DND-41 (cell line): Measurements from ENCODE around the gene FARSA.

Source experiments
- ATAC-seq: fragments of 200-7000 bp; cut with Tn5 transposase; 3 replicates; pipeline ENCODE4 v1.9.1; 2021; ENCODE audit warnings: low read depth; ENCODE audit not compliant: insufficient read depth
- DNase-seq: peaks from one replicate; pipeline ENCODE4 v3.0.0-alpha.2; 2020
- H2AFZ ChIP-seq: 2 replicates; pipeline ENCODE4 v1.6.0; 2012; ENCODE audit warnings: low read depth, low read length
- H3K27ac ChIP-seq: 2 replicates; pipeline ENCODE4 v1.5.1; 2012; ENCODE audit warnings: low read length, inconsistent platforms
- H3K27me3 ChIP-seq: fragments of 200-600 bp; sonication (generic); 2 replicates; pipeline ENCODE4 v1.6.0; 2012; ENCODE audit warnings: low read length, mild to moderate bottlenecking, inconsistent platforms; ENCODE audit not compliant: insufficient read depth, poor library complexity
- H3K36me3 ChIP-seq: 2 replicates; pipeline ENCODE4 v1.5.1; 2012; ENCODE audit warnings: low read length, inconsistent platforms; ENCODE audit not compliant: insufficient read depth
- H3K4me1 ChIP-seq: 2 replicates; pipeline ENCODE4 v1.5.1; 2012; ENCODE audit warnings: mild to moderate bottlenecking, low read length; ENCODE audit not compliant: insufficient read depth
- H3K4me2 ChIP-seq: 2 replicates; pipeline ENCODE4 v1.6.0; 2012; ENCODE audit warnings: mild to moderate bottlenecking, moderate library complexity, low read length, inconsistent platforms; ENCODE audit not compliant: insufficient read depth
- H3K4me3 ChIP-seq, 2 experiments: fragments of 200-600 bp in 1 of 2; shearing (Covaris generic) in 1 of 2; 2 replicates each; pipeline ENCODE4 v1.5.1; 2012 to 2016; ENCODE audit warnings: inconsistent platforms in 2 of 2, low read length in 2 of 2, mild to moderate bottlenecking in 2 of 2, low read depth in 1 of 2, moderate library complexity in 1 of 2
- H3K79me2 ChIP-seq: 2 replicates; pipeline ENCODE4 v1.6.0; 2012; ENCODE audit warnings: low read length, inconsistent platforms; ENCODE audit not compliant: insufficient read depth
- H3K9ac ChIP-seq: 2 replicates; pipeline ENCODE4 v1.6.0; 2012; ENCODE audit warnings: low read depth, mild to moderate bottlenecking, inconsistent platforms, low read length, moderate library complexity
- H3K9me3 ChIP-seq: 2 replicates; pipeline ENCODE4 v1.5.1; 2012; ENCODE audit warnings: low read length, moderate library complexity, mild to moderate bottlenecking, inconsistent platforms; ENCODE audit not compliant: insufficient read depth, severe bottlenecking
- H4K20me1 ChIP-seq: 2 replicates; pipeline ENCODE4 v1.6.0; 2012; ENCODE audit warnings: low read length; ENCODE audit not compliant: insufficient read depth
- CTCF ChIP-seq: IDR thresholded peaks from 2 replicates; pipeline ENCODE4 v1.5.1; 2012; ENCODE audit warnings: borderline replicate concordance, low read length, moderate library complexity, mild to moderate bottlenecking; ENCODE audit not compliant: poor library complexity, severe bottlenecking; ENCODE audit errors: extremely low read depth
- EZH2 ChIP-seq: IDR thresholded peaks from 3 replicates; pipeline ENCODE4 v1.6.1; 2012; ENCODE audit warnings: borderline replicate concordance, low read depth, mild to moderate bottlenecking, moderate library complexity, low read length, inconsistent platforms; ENCODE audit not compliant: severe bottlenecking

The FARSA gene

GRCh38 chr19:12943437-12944044, 10.0 kb upstream of the FARSA start:
- Histone ChIP-seq H3K4me3 (no peak overlapping the region), H3K27ac (peak overlapping the region; percentile 20; the same call in 1 of the 2 replicates), H3K9me3 (no peaks in the 10 kb centered on the region), H2AFZ (no peak overlapping the region), H3K27me3 (no peaks in the 10 kb centered on the region), H3K4me2 (peak overlapping the region; percentile 46; the same call in 1 of the 2 replicates), H4K20me1 (peaks cover 57% of the 10 kb centered on the region), H3K79me2 (peaks cover 80% of the 10 kb centered on the region), H3K4me1 (peaks cover 76% of the 10 kb centered on the region), H3K9ac (peak overlapping the region; percentile 10; the same call in 1 of the 2 replicates), H3K36me3 (peaks cover 87% of the 10 kb centered on the region)
- DNase-seq (no peak), ATAC-seq (no peak)
- TF ChIP-seq CTCF (no peak), EZH2 (no peak)

GRCh38 chr19:12940897-12941296, 7.4 kb upstream of the FARSA start:
- peak overlapping the region; percentile 78 for H3K4me2 ChIP-seq
- H3K79me2 ChIP-seq = peaks cover 55% of the 10 kb centered on the region
- H3K4me3 ChIP-seq = peak overlapping the region in 1 of 2 experiments; percentile 77; a peak in 3 of 4 replicates
- TF ChIP-seq EZH2 (no peak), CTCF (no peak)
- H4K20me1 ChIP-seq = peaks cover 37% of the 10 kb centered on the region
- DNase-seq (no peak), ATAC-seq (no peak)
- no peaks in the 10 kb centered on the region for H3K9me3 ChIP-seq
- H2AFZ ChIP-seq = no peak overlapping the region
- H3K4me1 ChIP-seq = peaks cover 77% of the 10 kb centered on the region
- peak overlapping the region; percentile 88 for H3K27ac ChIP-seq
- H3K27me3 ChIP-seq = no peaks in the 10 kb centered on the region
- H3K36me3 ChIP-seq = peaks cover 64% of the 10 kb centered on the region
- peak overlapping the region; percentile 93 for H3K9ac ChIP-seq

- Histone ChIP-seq H3K4me3 (peak overlapping the region; percentile 77 to 90; a peak in 3 of 4 replicates), H3K79me2 (peaks cover 52% of the 10 kb centered on the region), H4K20me1 (peaks cover 37% of the 10 kb centered on the region), H3K9me3 (no peaks in the 10 kb centered on the region), H3K9ac (peak overlapping the region; percentile 93), H3K27ac (peak overlapping the region; percentile 88), H2AFZ (no peak overlapping the region), H3K27me3 (no peaks in the 10 kb centered on the region), H3K36me3 (peaks cover 63% of the 10 kb centered on the region), H3K4me2 (peak overlapping the region; percentile 78), H3K4me1 (peaks cover 81% of the 10 kb centered on the region)
- DNase-seq (no peak), ATAC-seq (no peak)
- TF ChIP-seq EZH2 (no peak), CTCF (no peak)
Observed at GRCh38 chr19:12939975-12940423, 6.5 kb upstream of the FARSA start.
